Central memory CD4-positive, alpha-beta T cell (primary cell): ENCODE data around the gene PFDN6.
A peak's percentile ranks its signal among the peaks of the same experiment; 100 is the strongest.

Experiments
- DNase-seq: peaks from one replicate; pipeline ENCODE4 v3.0.0; 2022

PFDN6 gene

GRCh38 chr6:33317669-33318425, 28.4 kb downstream of the PFDN6 start, which contains the start of gene ZBTB22:
TSS of gene ZBTB22 (minus strand) at chr6:33317744. CDS start at chr6:33316916, 828 bp downstream.
- peak; percentile 96 for DNase-seq

- no peak for DNase-seq
Measured at GRCh38 chr6:33318426-33319073, 29.1 kb downstream of the PFDN6 start.

GRCh38 chr6:33319939-33320314, 30.5 kb downstream of the PFDN6 start:
- no peak for DNase-seq

GRCh38 chr6:33320315-33321181, 31.1 kb downstream of the PFDN6 start:
- no peak for DNase-seq

- DNase-seq, result no peak
Measured at GRCh38 chr6:33321227-33321626, 31.8 kb downstream of the PFDN6 start.

- DNase-seq, result no peak
Measured at GRCh38 chr6:33323623-33323948, 34.2 kb downstream of the PFDN6 start.

- DNase-seq, result no peak
Measured at GRCh38 chr6:33324125-33324524, 34.7 kb downstream of the PFDN6 start.

- DNase-seq, result no peak
Measured at GRCh38 chr6:33329058-33329457, 39.7 kb downstream of the PFDN6 start.

GRCh38 chr6:33330736-33331135, 41.3 kb downstream of the PFDN6 start:
- DNase-seq, result no peak

GRCh38 chr6:33333666-33334065, 44.3 kb downstream of the PFDN6 start:
- DNase-seq, result no peak

- DNase-seq, result no peak
Measured at GRCh38 chr6:33335916-33336315, 46.5 kb downstream of the PFDN6 start.

- no peak for DNase-seq
Measured at GRCh38 chr6:33336495-33336894, 47.1 kb downstream of the PFDN6 start.

GRCh38 chr6:33339193-33339592, 49.8 kb downstream of the PFDN6 start:
- DNase-seq, result no peak
